IPS-11a (cell line): ENCODE results near the gene SPRED2.

ENCODE experiments used
- H3K4me3 ChIP-seq: one replicate; pipeline ENCODE4 v1.5.1; 2013; ENCODE audit warnings: low read depth, low read length, control low read depth

The SPRED2 gene

DNA sequence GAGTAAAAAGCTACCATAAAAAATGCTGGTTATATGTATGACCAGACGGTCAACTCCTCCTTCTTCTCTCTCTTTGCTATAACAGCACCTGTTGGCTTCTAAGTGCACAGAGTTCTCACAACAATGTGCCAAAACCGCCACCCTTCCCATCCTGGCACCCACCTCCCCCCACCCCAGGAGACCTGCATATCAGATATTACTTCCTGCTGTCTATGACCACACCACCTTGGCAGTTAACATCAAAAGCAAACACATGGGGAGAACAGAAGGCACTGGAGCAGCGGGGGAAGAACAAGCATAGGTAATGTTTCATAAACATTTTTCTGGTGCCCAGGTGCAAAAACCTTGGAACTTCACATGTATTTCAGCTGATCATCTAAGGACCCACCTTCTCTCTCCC lies 15.5 kb downstream of the SPRED2 start:
- H3K4me3 ChIP-seq: no peak overlapping the region

DNA sequence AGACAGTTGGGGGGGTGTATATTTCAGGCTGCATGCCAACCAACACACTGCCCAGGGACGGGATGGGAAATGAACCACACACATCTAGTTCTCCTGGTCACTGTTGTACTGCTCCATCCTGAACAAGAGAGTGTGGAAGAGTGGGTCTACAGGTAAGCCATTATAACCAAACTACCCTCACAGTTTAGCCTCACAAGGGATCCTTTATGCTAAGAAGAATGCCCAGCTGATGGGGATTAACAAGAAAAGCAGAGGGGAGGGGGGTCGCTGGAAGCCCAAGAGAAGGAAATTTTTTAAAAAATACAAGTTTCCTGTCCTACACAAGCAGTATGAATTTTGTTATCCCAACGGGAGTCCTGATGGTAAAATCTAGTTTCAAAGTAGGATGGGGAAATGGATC lies 16.1 kb downstream of the SPRED2 start:
- H3K4me3 ChIP-seq: no peak overlapping the region

DNA sequence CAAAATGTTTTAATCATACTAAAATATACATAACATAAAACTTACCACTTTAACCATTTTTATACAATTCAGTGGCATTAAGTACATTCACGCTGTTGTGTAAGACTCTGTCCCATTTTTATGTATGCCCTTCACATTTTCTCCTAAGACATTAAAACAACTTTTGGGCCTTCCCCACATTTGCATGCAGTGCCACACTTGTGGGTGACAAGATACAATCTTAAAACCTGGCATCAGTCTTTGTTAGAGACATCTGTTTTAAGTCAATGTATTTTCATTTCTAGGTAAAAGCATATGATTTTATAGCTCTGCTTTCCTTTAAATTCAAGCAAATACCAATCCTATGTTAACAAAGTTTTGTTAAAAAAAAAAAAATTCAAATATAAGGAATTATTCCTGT lies 17.3 kb downstream of the SPRED2 start:
- H3K4me3 ChIP-seq: no peak overlapping the region

DNA sequence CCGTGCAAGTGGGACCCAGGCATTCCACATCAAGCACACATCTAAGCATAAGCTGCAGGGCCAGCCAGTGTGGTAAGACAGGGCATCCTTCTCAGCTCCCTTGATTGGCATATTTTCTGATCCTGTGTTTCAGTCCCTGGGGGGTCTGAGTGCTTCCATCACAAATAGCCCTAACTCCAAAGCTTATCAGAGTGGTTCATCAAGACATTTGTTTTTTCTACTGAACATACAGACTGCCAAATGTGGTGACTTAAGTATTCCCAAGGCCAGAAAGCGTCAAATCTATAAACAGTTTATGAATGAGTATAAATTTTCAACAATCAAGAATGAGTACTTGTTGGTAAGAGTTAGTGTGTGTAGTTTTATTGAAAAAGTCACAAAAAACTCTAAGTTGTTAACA lies 18.8 kb downstream of the SPRED2 start:
- no peak overlapping the region for H3K4me3 ChIP-seq

DNA sequence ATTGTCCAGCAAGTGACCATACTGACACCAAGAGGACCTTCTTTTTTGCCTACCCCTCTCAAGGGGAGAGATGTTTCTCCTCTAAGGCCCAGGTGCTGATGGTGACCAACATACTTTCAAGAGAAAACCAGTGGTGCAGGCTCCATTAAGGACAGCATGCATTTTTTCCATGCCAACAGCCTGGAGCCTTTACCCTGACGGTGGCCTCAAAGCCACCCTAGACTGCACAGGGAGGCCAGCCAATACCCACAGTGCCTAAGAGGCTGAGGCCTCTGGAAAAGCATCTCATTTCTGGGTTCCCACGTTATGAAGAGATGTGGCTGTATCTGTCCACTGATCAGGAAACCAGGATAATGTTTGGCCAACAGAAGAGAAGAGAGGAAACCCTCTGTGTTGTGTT lies 19.3 kb downstream of the SPRED2 start:
- H3K4me3 ChIP-seq: no peak overlapping the region

DNA sequence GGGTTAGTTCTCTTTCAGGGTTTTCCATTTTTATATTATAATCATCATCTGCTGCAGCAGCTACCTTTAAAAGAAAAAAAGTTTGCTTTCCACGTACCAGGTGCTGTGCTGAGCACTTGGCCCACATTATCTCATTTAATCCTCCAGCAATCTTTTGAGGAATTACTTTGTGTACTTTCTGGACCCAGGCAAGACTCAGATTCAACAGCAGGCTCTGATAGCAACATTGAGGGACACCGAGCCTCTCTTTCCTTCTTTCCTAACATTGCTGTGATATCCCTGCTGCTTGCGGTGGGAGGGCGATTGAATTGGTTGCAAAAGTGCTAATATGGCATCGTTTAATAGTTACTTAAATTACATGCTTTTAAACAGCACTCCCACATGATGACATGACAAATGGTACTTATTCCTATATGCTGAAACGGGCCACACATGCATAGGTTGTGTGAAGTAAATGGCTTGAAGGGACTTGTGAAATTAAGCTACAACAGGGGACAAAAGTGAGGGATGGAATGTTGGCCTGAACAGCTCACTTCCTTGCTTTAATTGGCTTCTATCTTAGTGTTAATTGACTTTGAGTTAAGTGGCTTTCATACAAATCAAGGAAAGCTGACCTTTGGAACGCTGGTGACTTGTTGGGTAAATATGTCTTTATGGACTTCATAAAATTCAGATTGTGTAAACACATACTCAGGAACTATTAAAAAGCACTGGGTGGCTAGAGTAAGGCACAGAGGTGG lies 21.2 kb downstream of the SPRED2 start:
- H3K4me3 ChIP-seq: no peak overlapping the region

DNA sequence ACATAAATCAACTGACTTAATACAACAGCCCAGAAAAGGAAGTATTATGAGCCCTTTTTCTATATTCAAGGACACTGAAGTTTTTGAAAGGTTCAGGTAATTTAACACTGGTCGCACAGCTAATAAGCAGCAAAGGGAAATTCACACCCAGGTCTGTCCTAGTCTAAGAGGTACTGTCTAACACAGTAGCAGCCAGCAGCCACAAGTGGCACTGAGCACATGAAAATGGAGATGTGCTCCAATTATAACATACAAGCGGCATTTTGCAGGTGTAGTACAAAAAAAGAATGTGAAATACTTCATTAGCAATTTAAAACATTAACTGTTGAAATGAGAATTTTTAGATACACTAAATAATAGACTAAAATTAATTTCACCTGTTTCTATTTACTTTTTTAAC lies 23.4 kb downstream of the SPRED2 start:
- H3K4me3 ChIP-seq: no peak overlapping the region

DNA sequence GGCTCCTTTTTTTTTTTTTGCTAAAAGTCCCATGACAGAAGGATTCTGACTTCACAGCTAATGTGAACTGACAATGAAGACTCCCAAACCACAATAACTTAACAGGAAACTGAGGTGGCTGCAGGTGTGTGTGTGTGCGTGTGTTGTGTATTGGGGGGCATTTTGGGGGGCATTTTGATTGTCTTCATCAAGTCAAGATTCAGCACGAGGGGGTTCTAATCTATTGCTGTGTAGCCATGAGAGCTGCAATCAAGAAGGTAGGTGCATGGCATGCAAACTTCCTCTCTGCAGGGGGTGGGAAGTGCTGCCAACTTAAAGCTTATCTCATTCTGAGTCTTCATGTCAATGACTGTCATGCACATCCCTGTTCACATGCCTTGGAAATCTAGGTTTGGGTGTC lies 25.2 kb downstream of the SPRED2 start:
- no peak overlapping the region for H3K4me3 ChIP-seq

DNA sequence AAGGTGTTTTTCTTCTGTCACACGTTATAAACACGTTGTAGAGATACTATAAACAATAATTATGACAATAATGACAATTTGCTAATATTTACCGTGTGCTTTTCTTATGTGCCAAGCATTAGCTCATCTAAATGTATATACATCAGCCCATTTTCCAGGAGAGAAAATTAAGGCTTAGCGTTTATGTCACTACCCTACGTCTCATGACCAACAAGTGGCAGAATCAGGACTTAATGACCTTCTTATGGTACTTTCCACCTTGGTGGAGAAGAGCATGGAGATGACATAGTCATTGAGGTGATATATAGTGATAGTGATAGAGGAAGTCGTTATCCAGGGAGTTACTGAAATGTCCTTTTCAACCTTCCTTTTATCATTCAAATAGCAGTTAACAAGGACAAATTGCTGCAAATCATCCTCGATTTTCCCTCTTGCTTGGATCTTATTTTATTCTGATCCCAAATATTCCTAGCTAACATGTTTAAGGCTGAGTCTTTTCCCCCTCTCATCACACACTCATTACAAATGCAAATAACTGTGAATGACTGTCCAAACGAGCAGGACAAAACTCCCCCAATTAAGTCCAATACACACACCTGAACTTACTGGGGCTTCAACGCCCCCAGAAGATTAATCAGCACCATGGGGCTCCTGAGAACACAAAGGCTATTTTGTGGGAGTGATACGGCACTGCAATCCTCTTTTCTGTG lies 27.3 kb downstream of the SPRED2 start:
- H3K4me3 ChIP-seq: no peak overlapping the region

DNA sequence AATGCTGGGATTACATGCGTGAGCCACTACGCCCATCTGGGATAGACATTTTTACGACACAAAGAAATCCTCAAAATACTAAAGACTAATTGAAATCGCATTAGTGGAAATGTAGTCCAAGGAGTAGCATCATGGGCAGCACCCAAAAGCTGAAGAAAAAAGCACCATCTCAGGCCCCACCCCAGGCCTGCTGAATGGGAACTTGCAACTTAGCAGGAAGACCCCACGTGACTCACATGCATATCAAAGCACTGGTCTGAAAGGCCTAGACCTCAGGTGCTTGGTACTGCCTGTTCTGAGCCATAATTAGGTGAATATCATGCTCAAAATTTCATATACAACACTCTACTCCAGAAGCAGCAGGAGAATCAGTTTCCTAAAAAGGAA lies 28.9 kb downstream of the SPRED2 start:
- no peak overlapping the region for H3K4me3 ChIP-seq

DNA sequence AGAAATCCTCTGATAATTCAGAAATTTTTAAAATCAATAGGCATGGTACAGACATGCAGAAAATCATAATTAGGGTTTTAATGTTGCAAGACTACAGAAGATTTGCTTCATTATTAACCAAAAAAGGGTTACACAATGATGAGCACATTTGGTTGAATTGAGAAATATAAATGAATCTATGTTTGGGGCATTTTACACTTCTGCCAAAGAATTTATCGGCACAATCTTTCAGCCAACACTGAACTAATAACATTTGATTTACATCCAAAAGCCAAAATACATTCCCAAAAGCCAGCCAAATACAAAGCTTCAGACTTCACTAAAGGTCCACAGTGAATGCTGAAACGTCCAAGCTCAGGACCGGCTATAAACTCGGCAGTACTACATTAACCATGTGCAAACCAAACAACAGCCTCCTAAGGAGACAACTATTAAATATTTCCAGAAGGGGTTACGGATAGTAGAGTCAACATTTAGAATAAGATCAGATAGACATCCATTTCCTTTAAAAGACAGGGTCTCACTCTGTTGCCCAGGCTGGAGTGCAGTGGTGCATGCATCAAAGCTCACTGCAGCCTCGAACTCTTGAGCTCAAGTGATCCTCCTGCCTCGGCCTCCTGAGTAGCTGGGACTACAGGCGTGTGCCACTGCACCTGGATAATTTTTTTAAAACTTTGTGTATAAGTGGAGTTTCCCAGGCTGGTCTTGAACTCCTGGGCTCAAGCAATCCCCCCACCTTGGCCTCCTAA lies 29.4 kb downstream of the SPRED2 start:
- no peak overlapping the region for H3K4me3 ChIP-seq

DNA sequence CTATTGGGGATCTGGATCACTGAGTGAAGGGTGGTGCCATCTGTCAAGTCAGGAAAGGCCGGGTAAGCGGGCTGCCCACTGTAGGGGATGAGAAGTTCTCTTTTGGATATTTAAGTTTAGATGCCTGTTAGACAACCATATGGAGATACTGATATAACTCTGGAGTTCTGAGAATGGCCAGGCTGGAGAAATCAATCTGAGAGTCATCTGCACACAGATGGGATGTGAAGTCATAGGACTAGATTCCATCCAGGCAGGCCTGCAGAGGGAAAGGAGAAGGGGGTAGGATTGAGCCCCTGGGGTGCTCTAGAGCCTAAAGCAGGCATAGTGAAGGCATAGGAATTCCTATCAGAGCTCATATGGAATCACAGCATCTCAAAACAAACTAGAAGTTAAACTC lies 30.1 kb downstream of the SPRED2 start:
- no peak overlapping the region for H3K4me3 ChIP-seq

DNA sequence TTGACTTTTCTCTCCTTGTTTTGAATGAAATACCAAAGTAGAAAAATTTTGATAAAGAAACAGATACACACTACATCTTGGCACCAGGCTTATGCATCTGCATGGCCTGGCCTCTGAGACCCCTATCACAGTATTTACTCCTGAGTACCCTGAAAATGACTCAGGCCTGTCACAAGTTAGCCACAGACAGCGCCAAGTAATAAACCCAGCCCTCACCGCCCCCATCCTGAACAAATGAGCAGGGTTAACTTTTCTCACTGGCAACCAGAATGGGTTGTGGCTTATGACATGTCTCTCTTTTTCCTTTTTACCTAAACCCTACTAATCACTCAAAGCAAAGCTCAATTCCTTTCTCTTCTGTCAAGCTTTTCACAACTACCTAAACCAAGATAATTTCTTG lies 35.3 kb downstream of the SPRED2 start:
- no peak overlapping the region for H3K4me3 ChIP-seq

DNA sequence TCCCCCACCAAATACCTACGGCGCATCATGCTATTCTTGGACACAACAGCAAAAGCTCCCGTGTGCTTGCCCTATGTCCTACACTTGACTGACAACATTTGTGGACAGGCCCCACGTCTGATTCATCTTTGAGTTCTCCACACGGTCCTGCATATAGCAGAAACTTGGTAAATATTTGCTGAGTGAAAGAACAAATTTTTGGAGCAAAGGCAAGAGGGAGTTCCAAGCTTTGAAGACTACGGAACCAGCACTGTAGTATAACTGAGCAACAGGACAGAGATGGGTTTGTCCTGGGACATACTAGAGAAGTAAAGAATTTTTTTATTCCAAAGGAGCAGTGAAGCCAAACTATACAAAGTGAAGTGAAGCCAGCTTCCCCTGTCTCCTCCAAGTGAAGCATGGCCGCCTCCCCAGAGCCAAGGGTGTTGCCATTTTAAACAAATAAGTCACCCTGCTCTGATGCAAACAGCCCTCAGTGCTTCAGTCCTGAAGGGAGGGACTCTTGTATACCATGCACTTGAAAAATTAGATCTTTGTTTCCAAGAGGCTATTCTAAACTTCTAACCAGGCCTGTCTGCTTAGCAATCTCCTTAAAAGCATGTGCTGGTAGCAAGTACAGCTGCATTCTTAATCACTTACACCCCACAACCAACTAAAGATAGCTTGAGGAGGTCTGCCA lies 35.9 kb downstream of the SPRED2 start:
- no peak overlapping the region for H3K4me3 ChIP-seq

DNA sequence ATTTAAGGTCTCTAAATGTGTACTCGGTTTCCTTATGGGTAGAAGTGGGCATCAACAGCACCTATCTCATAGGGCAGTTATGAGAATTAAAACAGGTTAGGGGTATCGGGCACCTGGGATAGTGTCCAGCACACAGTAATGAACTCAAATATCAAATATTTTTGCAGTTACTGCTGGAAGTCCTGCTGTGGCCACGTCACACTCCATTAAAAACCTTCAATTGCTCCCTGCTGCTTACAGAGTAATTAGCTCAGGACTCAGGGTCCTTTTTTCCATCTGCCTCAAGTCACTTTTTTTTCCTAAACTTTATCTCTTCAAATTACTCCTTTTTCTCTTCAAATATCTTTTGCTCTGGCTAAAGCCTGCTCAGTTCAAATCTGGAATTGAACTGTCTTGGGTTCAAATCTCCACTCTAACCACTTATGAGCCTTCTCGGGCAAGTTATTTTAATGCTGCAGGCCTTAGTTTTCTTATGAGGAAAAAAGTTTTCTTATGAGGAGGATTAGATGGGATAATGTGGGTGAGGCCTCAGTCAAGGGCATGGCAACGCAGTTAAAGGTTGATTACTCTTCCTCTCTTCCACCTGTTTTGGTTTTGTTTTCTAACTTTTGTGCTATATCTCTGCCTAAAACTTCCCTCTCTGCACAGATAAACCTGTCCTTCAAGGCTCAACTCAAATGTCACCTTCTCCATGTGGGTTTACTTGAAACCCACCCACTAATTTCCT lies 36.6 kb downstream of the SPRED2 start:
- H3K4me3 ChIP-seq: no peak overlapping the region

DNA sequence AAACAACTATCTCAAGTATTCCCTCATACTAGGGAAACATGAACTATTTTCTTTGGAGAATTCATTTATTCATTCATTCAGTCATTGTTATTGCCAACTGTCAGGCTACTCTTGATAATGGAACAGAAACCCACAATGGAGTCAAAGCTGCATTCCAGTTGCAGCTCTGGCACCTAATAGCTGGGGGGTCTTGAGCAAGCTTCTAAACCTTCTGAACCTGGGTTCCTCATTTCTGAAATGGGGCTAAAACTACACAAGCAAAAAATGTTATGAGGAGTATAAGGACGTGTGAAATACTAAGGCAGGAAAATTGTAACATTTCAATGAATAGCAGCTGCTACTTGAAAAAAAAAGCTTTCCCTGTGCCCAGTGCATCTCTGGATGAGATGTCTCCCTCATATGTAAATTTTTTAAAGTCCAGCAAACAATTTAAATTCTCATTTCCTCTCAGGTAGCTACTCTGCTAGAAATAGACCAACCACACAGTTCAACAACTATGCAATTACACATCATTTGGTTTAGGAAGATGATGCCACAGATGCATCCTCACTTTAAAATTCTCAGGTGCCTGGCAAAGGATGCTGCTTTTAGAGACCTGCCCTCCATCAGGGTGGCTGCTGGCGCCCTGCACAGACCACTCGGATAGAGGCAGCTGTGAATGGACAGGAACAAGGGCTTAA lies 38.5 kb downstream of the SPRED2 start:
- no peak overlapping the region for H3K4me3 ChIP-seq

DNA sequence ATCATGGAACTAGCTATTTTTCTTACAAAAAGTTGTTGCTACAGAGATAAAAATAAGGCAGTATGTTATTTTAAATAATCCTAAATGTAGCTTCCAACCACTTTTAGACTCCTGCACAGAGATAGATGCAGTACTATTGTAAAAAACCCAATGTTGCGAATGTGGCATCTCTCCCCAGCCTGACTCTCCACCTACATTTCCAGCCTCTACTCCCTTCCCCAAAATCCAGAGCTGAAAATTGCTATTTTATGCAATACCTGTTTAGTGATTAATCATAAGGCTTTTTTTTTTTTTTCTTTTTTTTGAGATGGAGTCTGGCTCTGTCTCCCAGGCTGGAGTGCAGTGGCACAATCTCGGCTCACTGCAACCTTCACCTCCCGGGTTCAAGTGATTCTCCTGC lies 39.4 kb downstream of the SPRED2 start:
- no peak overlapping the region for H3K4me3 ChIP-seq

DNA sequence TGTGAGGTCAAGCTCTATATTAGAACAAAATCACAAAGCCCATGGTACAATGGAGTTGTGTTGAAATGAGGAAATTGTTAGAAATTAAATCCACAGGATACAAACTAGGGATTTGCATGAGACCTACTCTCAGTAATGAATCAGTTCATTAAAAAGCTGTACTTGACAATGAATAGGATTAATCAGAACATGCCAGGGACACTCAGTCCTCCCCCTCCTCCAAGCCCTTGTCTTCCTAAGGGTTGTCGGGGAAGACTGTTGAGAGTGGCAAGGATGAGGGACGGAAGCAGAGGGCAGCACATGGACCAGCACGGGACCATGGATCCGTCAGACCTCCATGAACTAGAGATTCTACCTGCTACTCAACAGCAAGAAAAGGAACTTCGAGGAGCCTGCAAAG lies 39.8 kb downstream of the SPRED2 start:
- H3K4me3 ChIP-seq: no peak overlapping the region

DNA sequence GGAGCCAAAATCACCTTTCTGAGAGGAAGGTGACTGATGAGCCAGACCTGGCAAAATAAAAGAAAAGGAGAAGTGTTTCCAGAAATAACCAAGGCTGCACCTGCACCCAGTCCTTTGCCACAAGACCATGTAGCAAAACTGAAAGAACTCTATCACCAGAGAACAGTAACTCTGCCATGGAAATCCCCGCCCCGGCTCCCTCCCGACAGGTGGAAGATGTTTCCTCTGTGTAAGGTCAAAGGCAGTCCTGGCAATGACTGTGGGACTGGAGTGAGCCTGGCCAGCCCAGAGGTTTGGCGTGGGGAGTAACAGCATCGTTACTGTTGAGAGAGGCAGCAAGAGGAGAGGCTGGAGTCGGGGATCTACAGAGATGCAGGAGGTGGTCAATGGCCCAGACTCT lies 42.3 kb downstream of the SPRED2 start:
- H3K4me3 ChIP-seq: no peak overlapping the region

DNA sequence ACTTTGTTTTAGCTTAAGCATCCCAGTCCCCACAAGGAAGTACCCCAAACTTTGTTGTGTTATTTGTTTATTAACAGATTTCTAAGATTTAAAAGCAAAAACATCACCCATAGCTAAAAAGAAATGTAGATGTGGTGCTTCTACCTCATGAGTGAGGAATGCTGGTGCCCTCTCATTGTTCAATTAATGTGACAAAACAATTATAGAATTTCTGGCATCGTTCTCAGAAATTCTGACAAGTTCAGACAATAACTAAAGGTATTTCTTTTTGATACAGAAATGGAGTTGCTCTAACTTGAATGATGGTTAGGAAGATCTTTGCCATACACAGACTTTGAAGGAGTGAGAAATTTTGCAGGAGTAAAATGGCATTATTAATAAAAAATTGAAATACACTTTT lies 42.9 kb downstream of the SPRED2 start:
- H3K4me3 ChIP-seq: no peak overlapping the region
